Esophagus muscularis mucosa (tissue), 4 donors: Measurements from ENCODE around the gene SLC32A1. TPM values are rescaled to one million over a fixed set of nuclear protein-coding genes. Genes with fewer than 3 reads are reported as not detected.

ENCODE experiments used
- DNase-seq: peaks from one replicate; pipeline ENCODE4 v3.0.0-alpha.2; 2017; ENCODE audit errors: extremely low spot score
- H3K27ac ChIP-seq, 4 donors: fragments of 200-600 bp; sonication (generic); replicated peaks in 1 of 4; 1 replicate in 3 of 4; 2 replicates in 1 of 4; pipeline ENCODE4 v1.5.1; 2016 to 2019; ENCODE audit warnings: mild to moderate bottlenecking in 1 of 4
- H3K27me3 ChIP-seq, 4 donors: fragments of 200-600 bp; sonication (generic); one replicate each; pipeline versions ENCODE4 v1.5.1 to v1.6.0; 2016 to 2019
- H3K36me3 ChIP-seq, 4 donors: fragments of 200-600 bp; sonication (generic); one replicate each; pipeline ENCODE4 v1.5.1; 2016 to 2019
- H3K4me1 ChIP-seq, 4 donors: fragments of 200-600 bp; sonication (generic); one replicate each; pipeline ENCODE4 v1.5.1; 2016 to 2019
- H3K4me3 ChIP-seq, 4 donors: fragments of 200-600 bp; sonication (generic); 1 replicate in 2 of 4; 2 replicates in 2 of 4; pipeline ENCODE4 v1.5.1; 2016 to 2019; ENCODE audit warnings: mild to moderate bottlenecking in 4 of 4, moderate library complexity in 1 of 4
- H3K9me3 ChIP-seq, 4 donors: fragments of 200-600 bp; sonication (generic); 1 replicate in 3 of 4; 2 replicates in 1 of 4; pipeline ENCODE4 v1.5.1; 2016 to 2019
- CTCF ChIP-seq, 3 experiments: fragments of 200-600 bp in 2 of 3; fragments of 450-650 bp in 1 of 3; sonication (generic) in 2 of 3; IDR thresholded peaks; one replicate each; pipeline ENCODE4 v1.5.1; 2017 to 2019; ENCODE audit warnings: antibody characterized with exemption in 3 of 3, mild to moderate bottlenecking in 2 of 3, moderate library complexity in 1 of 3
- EP300 ChIP-seq: sonication (generic); formaldehyde crosslinking; IDR thresholded peaks from one replicate; pipeline ENCODE4 v1.6.1; 2017; ENCODE audit warnings: antibody characterized with exemption
- POLR2A ChIP-seq: fragments of 450-650 bp; IDR thresholded peaks from one replicate; pipeline ENCODE4 v1.6.1; 2017; ENCODE audit warnings: antibody characterized with exemption, moderate library complexity, mild to moderate bottlenecking, low read depth
- POLR2AphosphoS5 ChIP-seq, 2 donors: sonication (generic); formaldehyde crosslinking; IDR thresholded peaks; one replicate each; pipeline ENCODE4 v1.6.1; 2017; ENCODE audit warnings: antibody characterized with exemption in 2 of 2
- WGBS: methylation state at CpG from one replicate; pipeline ENCODE4 v1.1.5; 2018; 5-methylcytosine and 5-hydroxymethylcytosine counted together
- intact Hi-C: fragments of 100-400 bp; cut with DNase I; formaldehyde crosslinking; loops from one replicate; pipeline ENCODE4 v1.15.1; 2023
- total RNA-seq, 4 donors: library from RNA; depleted of rRNA; stranded (reverse); fragments of >200 nt; gene quantifications; one replicate each; pipeline versions ENCODE4 v1.1.0 to v1.2.1, GENCODE V29; 2016

Gene SLC32A1
- total RNA-seq, 4 donors from 2014 or later = not detected

GRCh38 chr20:38700141-38700540 lies 24.1 kb upstream of the SLC32A1 start:
- H3K36me3 ChIP-seq = no peaks in the 10 kb centered on the region
- DNase-seq = no peak
- intact Hi-C loops = no loop called here
- no peak for TF ChIP-seq POLR2AphosphoS5 (IDR thresholded peaks at IDR 0.05)
- no peak for TF ChIP-seq EP300
- no peak for TF ChIP-seq POLR2A
- no peak for TF ChIP-seq CTCF (IDR thresholded peaks at IDR 0.05)
- no peak overlapping the region for H3K27ac ChIP-seq
- no peaks in the 10 kb centered on the region for H3K9me3 ChIP-seq
- H3K4me3 ChIP-seq = no peak overlapping the region
- peaks cover 0 to 68% (median 0%) of the 10 kb centered on the region in 4 donors for H3K27me3 ChIP-seq
- 25% methylated on average over 3 of the region's 4 CpGs for WGBS
- no peaks in the 10 kb centered on the region for H3K4me1 ChIP-seq

- H3K36me3 ChIP-seq = no peaks in the 10 kb centered on the region
- intact Hi-C loops = no loop called here
- H3K27ac ChIP-seq = no peak overlapping the region
- no peaks in the 10 kb centered on the region for H3K9me3 ChIP-seq
- no peak for TF ChIP-seq POLR2A
- TF ChIP-seq EP300 = no peak
- no peak for TF ChIP-seq CTCF (IDR thresholded peaks at IDR 0.05)
- no peak for TF ChIP-seq POLR2AphosphoS5 (IDR thresholded peaks at IDR 0.05)
- no peak for DNase-seq
- WGBS = 77% methylated on average over 3 of the region's 3 CpGs
- H3K4me3 ChIP-seq = no peak overlapping the region
- H3K27me3 ChIP-seq = peaks cover 0 to 71% (median 0%) of the 10 kb centered on the region in 4 donors
- no peaks in the 10 kb centered on the region for H3K4me1 ChIP-seq
Measured at GRCh38 chr20:38700926-38701325, 23.4 kb upstream of the SLC32A1 start.

- Histone ChIP-seq H3K27ac (no peak overlapping the region), H3K27me3 (peaks cover 0 to 79% (median 0%) of the 10 kb centered on the region in 4 donors), H3K4me1 (no peaks in the 10 kb centered on the region), H3K36me3 (no peaks in the 10 kb centered on the region), H3K9me3 (no peaks in the 10 kb centered on the region), H3K4me3 (no peak overlapping the region)
- no peak for DNase-seq
- intact Hi-C loops = no loop called here
- TF ChIP-seq POLR2A (no peak), CTCF (IDR thresholded peaks at IDR 0.05) (no peak), POLR2AphosphoS5 (IDR thresholded peaks at IDR 0.05) (no peak), EP300 (no peak)
- 69% methylated on average over 3 of the region's 3 CpGs for WGBS
Measured at GRCh38 chr20:38703526-38703925, 20.8 kb upstream of the SLC32A1 start.

- Histone ChIP-seq H3K36me3 (no peaks in the 10 kb centered on the region), H3K4me1 (no peaks in the 10 kb centered on the region), H3K27me3 (peaks cover 0 to 79% (median 0%) of the 10 kb centered on the region in 4 donors), H3K27ac (no peak overlapping the region), H3K9me3 (no peaks in the 10 kb centered on the region), H3K4me3 (no peak overlapping the region)
- intact Hi-C loops = no loop called here
- 67% methylated on average over 4 of the region's 4 CpGs for WGBS
- TF ChIP-seq EP300 (no peak), POLR2A (no peak), CTCF (IDR thresholded peaks at IDR 0.05) (no peak), POLR2AphosphoS5 (IDR thresholded peaks at IDR 0.05) (no peak)
- DNase-seq = no peak
Measured at GRCh38 chr20:38704136-38704535, 20.1 kb upstream of the SLC32A1 start.

- WGBS = 9% methylated on average over 6 of the region's 7 CpGs
Measured at GRCh38 chr20:38706509-38706908, 17.8 kb upstream of the SLC32A1 start.

More at GRCh38 chr20:38706509-38706908, 17.8 kb upstream of the SLC32A1 start:
- Histone ChIP-seq H3K9me3 (no peaks in the 10 kb centered on the region), H3K27me3 (peaks cover 0 to 76% (median 0%) of the 10 kb centered on the region in 4 donors), H3K27ac (no peak overlapping the region), H3K36me3 (no peaks in the 10 kb centered on the region), H3K4me1 (no peaks in the 10 kb centered on the region), H3K4me3 (no peak overlapping the region)
- intact Hi-C loops = no loop called here
- DNase-seq = no peak
- TF ChIP-seq CTCF (IDR thresholded peaks at IDR 0.05) (no peak), POLR2A (no peak), POLR2AphosphoS5 (IDR thresholded peaks at IDR 0.05) (no peak), EP300 (no peak)
